Mesothelial cell of epicardium (in vitro differentiated cells): ENCODE measurements around the gene FGFBP2. TPM values are rescaled to one million over a fixed set of nuclear protein-coding genes. Genes with fewer than 3 reads are reported as not detected.

Experiments used
- DNase-seq, 2 experiments: peaks; one replicate each; pipeline ENCODE4 v3.0.0; 2021; ENCODE audit warnings: low spot score in 2 of 2; ENCODE audit not compliant: unreplicated experiment in 2 of 2
- H3K27ac Mint-ChIP-seq: 2 replicates; pipeline ENCODE4 v1.8.0; 2021; ENCODE audit warnings: mixed read lengths
- H3K27me3 Mint-ChIP-seq: 2 replicates; pipeline ENCODE4 v1.8.0; 2021; ENCODE audit warnings: low read depth, mixed read lengths
- H3K36me3 Mint-ChIP-seq: 2 replicates; pipeline ENCODE4 v1.8.0; 2021; ENCODE audit warnings: mixed read lengths
- H3K4me1 Mint-ChIP-seq: 2 replicates; pipeline ENCODE4 v1.8.0; 2021; ENCODE audit warnings: mixed read lengths
- H3K4me3 Mint-ChIP-seq: 2 replicates; pipeline ENCODE4 v1.8.0; 2021; ENCODE audit warnings: mild to moderate bottlenecking, moderate library complexity, mixed read lengths
- H3K9me3 Mint-ChIP-seq: 2 replicates; pipeline ENCODE4 v1.8.0; 2021; ENCODE audit warnings: mixed read lengths
- CTCF ChIP-seq: fragments of 200-600 bp; sonication (generic); IDR thresholded peaks from one replicate; pipeline ENCODE4 v1.5.0; 2021; ENCODE audit warnings: antibody characterized with exemption; ENCODE audit not compliant: unreplicated experiment
- total RNA-seq: library from RNA; stranded (reverse); gene quantifications from 3 replicates; pipeline ENCODE4 v1.2.1, GENCODE V29; 2021

FGFBP2 gene
- total RNA-seq, 1 donor from 2014 or later, result not detected

- peaks cover 18% of the 10 kb centered on the region for H3K27me3 Mint-ChIP-seq
- H3K4me3 Mint-ChIP-seq, result no peak overlapping the region
- H3K9me3 Mint-ChIP-seq, result no peaks in the 10 kb centered on the region
- no peaks in the 10 kb centered on the region for H3K36me3 Mint-ChIP-seq
- H3K27ac Mint-ChIP-seq, result peak overlapping the region; percentile 18
- DNase-seq, result no peak
- peaks cover 3% of the 10 kb centered on the region for H3K4me1 Mint-ChIP-seq
- TF ChIP-seq CTCF, result no peak
These were observed 34.1 kb downstream of the FGFBP2 start for GRCh38 chr4:15928883-15929282.

- Mint-ChIP-seq H3K36me3 (no peaks in the 10 kb centered on the region), H3K27me3 (peaks cover 20% of the 10 kb centered on the region)
- TF ChIP-seq CTCF, result no peak
These were observed 36.5 kb downstream of the FGFBP2 start for GRCh38 chr4:15926486-15926885.

GRCh38 chr4:15925830-15926229 is 37.1 kb downstream of the FGFBP2 start:
- H3K9me3 Mint-ChIP-seq, result no peaks in the 10 kb centered on the region
- no peak for DNase-seq
- TF ChIP-seq CTCF, result no peak
- H3K36me3 Mint-ChIP-seq, result no peaks in the 10 kb centered on the region
- peaks cover 3% of the 10 kb centered on the region for H3K4me1 Mint-ChIP-seq
- H3K4me3 Mint-ChIP-seq, result no peak overlapping the region
- H3K27ac Mint-ChIP-seq, result no peak overlapping the region
- peaks cover 15% of the 10 kb centered on the region for H3K27me3 Mint-ChIP-seq

More at GRCh38 chr4:15926486-15926885, 36.5 kb downstream of the FGFBP2 start:
- no peak overlapping the region for H3K4me3 Mint-ChIP-seq
- no peak for DNase-seq
- H3K4me1 Mint-ChIP-seq, result peaks cover 3% of the 10 kb centered on the region
- no peak overlapping the region for H3K27ac Mint-ChIP-seq
- no peaks in the 10 kb centered on the region for H3K9me3 Mint-ChIP-seq

- Mint-ChIP-seq H3K27ac (no peak overlapping the region), H3K4me3 (no peak overlapping the region), H3K9me3 (no peaks in the 10 kb centered on the region), H3K4me1 (peaks cover 10% of the 10 kb centered on the region), H3K27me3 (peaks cover 15% of the 10 kb centered on the region), H3K36me3 (no peaks in the 10 kb centered on the region)
- TF ChIP-seq CTCF, result no peak
- DNase-seq, result no peak
These were observed 41.4 kb downstream of the FGFBP2 start for GRCh38 chr4:15921592-15921932.

GRCh38 chr4:15920723-15921591 is 42.0 kb downstream of the FGFBP2 start:
- DNase-seq, result no peak
- H3K9me3 Mint-ChIP-seq, result peaks cover 1% of the 10 kb centered on the region
- H3K4me1 Mint-ChIP-seq, result peaks cover 10% of the 10 kb centered on the region
- TF ChIP-seq CTCF, result no peak
- no peaks in the 10 kb centered on the region for H3K36me3 Mint-ChIP-seq
- no peak overlapping the region for H3K27ac Mint-ChIP-seq
- H3K27me3 Mint-ChIP-seq, result peaks cover 15% of the 10 kb centered on the region
- no peak overlapping the region for H3K4me3 Mint-ChIP-seq
